Loucy (cell line): ENCODE measurements around the gene DDX42.

Experiments used
- CTCF ChIP-seq: fragments of 200-600 bp; sonication (generic); conservative IDR thresholded peaks from 2 replicates; pipeline ENCODE4 v1.5.1; 2014; ENCODE audit warnings: mild to moderate bottlenecking, antibody characterized with exemption, low read length
- EZH2phosphoT487 ChIP-seq: fragments of 200-600 bp; IDR thresholded peaks from 2 replicates; pipeline ENCODE4 v1.6.1; 2018; ENCODE audit warnings: antibody characterized with exemption, mild to moderate bottlenecking, moderate library complexity, borderline replicate concordance

DNA sequence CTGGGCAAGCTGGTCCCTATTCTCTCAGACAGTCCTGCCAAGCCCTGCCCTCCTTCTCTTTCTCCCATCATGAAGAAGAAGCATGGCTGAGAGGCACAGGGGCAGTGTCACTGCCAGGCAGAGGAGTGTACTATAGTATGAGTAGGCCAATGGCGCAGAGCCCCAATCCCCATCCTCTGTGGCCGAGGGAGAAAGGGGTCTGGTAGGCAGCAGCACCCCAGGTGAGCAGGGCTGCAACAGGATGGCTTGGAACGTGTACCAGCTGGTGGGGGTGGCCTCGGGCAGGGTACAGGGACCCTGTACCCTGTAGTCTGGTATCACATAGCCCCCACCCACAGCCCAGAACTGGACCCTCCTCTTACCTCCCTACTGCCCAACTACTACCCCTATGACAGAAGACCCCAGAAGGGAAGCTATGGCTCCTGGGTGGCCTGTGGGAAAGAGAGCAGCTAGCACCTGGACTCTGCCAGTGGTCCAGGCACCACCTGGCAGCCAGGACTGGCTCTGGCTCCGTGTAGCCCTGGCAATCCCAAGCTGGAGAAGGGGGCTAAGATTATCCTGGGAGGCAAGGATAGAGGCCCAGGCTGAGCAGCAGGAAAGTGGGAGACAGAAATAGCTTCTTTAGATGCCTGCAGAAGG lies 64.1 kb downstream of the DDX42 start:
- TF ChIP-seq CTCF (no peak), EZH2phosphoT487 (no peak)
